CD4-positive, alpha-beta T cell treated with Interleukin-2 at 100 ng/mL for 4 hours (primary cell): Measurements from ENCODE around the gene RP2.

Experiments used
- DNase-seq: peaks from one replicate; pipeline ENCODE4 v3.0.0-alpha.2; 2020; ENCODE audit warnings: low spot score

RP2 gene

GRCh38 chrX:46844913-46845312, 8.1 kb downstream of the RP2 start:
- DNase-seq = no peak

GRCh38 chrX:46849933-46850332, 13.1 kb downstream of the RP2 start:
- DNase-seq = no peak

GRCh38 chrX:46850771-46851170, 13.9 kb downstream of the RP2 start:
- no peak for DNase-seq

GRCh38 chrX:46856483-46856882, 19.6 kb downstream of the RP2 start:
- no peak for DNase-seq

GRCh38 chrX:46860557-46860956, 23.7 kb downstream of the RP2 start:
- no peak for DNase-seq

GRCh38 chrX:46863072-46863471, 26.2 kb downstream of the RP2 start:
- no peak for DNase-seq

GRCh38 chrX:46864606-46865005, 27.8 kb downstream of the RP2 start:
- DNase-seq = no peak

GRCh38 chrX:46865281-46865680, 28.4 kb downstream of the RP2 start:
- DNase-seq = no peak

GRCh38 chrX:46866726-46867125, 29.9 kb downstream of the RP2 start:
- DNase-seq = no peak

GRCh38 chrX:46873746-46874145, 36.9 kb downstream of the RP2 start:
- no peak for DNase-seq

- DNase-seq = no peak
Observed at GRCh38 chrX:46876901-46877300, 40.1 kb downstream of the RP2 start.

GRCh38 chrX:46882266-46882665, 45.4 kb downstream of the RP2 start:
- DNase-seq = no peak

- DNase-seq = no peak
Observed at GRCh38 chrX:46884799-46885198, 48.0 kb downstream of the RP2 start.

GRCh38 chrX:46898207-46898606, 61.4 kb downstream of the RP2 start:
- no peak for DNase-seq

GRCh38 chrX:46903458-46904242, 66.8 kb downstream of the RP2 start:
- peak; percentile 42 for DNase-seq

- DNase-seq = no peak
Observed at GRCh38 chrX:46904626-46905025, 67.8 kb downstream of the RP2 start.

GRCh38 chrX:46910415-46910814, 73.6 kb downstream of the RP2 start:
- no peak for DNase-seq

- peak; percentile 4 for DNase-seq
Observed at GRCh38 chrX:46912098-46912602, 75.3 kb downstream of the RP2 start, which contains the start of gene JADE3. Gene JADE3, plus strand, starts transcription at chrX:46912421. Its CDS starts 72,474 bp downstream, at chrX:46984895.

GRCh38 chrX:46912603-46913491, 76.0 kb downstream of the RP2 start:
- peak; percentile 4 for DNase-seq

GRCh38 chrX:46913667-46914066, 76.8 kb downstream of the RP2 start:
- no peak for DNase-seq

- DNase-seq = no peak
Observed at GRCh38 chrX:46916273-46916672, 79.4 kb downstream of the RP2 start.

GRCh38 chrX:46917622-46918021, 80.8 kb downstream of the RP2 start:
- DNase-seq = no peak

- DNase-seq = no peak
Observed at GRCh38 chrX:46918434-46918833, 81.6 kb downstream of the RP2 start.
